Stomach (tissue), 4 donors: Measurements from ENCODE around the gene TRIM42.

Experiments used
- CTCF ChIP-seq, 7 experiments: fragments of 450-650 bp in 4 of 7; fragments of 200-600 bp in 3 of 7; sonication (generic) in 3 of 7; IDR thresholded peaks; one replicate each; pipeline ENCODE4 v1.5.1; 2016 to 2019; ENCODE audit warnings: antibody characterized with exemption in 7 of 7, control low read depth in 2 of 7, mild to moderate bottlenecking in 1 of 7
- POLR2A ChIP-seq, 4 donors: fragments of 450-650 bp; IDR thresholded peaks; one replicate each; pipeline ENCODE4 v1.6.1; 2016; ENCODE audit warnings: antibody characterized with exemption in 4 of 4, control low read depth in 2 of 4, mild to moderate bottlenecking in 1 of 4, moderate library complexity in 1 of 4

- no peak for TF ChIP-seq POLR2A (IDR thresholded peaks at IDR 0.05)
- no peak for TF ChIP-seq CTCF (IDR thresholded peaks at IDR 0.05)
These were observed 40.1 kb downstream of the TRIM42 start for GRCh38 chr3:140717921-140718320.
